ENCODE results near the gene ERCC2. TPM values are rescaled to one million over a fixed set of nuclear protein-coding genes. Genes with fewer than 3 reads are reported as not detected.

ERCC2 gene
- total RNA-seq, 1 experiment from 2014 or later = 59.2 TPM

GRCh38 chr19:45303269-45304060 is 66.9 kb downstream of the ERCC2 start:
- no peak overlapping the region for H3K4me3 ChIP-seq (ENCODE audit: low read depth, low read length, poor library complexity, severe bottlenecking)
- intact Hi-C loops (cut with micrococcal nuclease; ENCODE audit: unreplicated experiment) = no loop called here
- H3K9me3 ChIP-seq (ENCODE audit: low read depth, low read length, poor library complexity, severe bottlenecking) = no peaks in the 10 kb centered on the region
- peaks cover 4% of the 10 kb centered on the region for H3K4me1 ChIP-seq (ENCODE audit: insufficient read depth, low read length, poor library complexity, severe bottlenecking)
- no peak overlapping the region for H3K27ac ChIP-seq (ENCODE audit: low read depth, low read length, poor library complexity, severe bottlenecking)
- H3K36me3 ChIP-seq (ENCODE audit: insufficient read depth, low read length, poor library complexity, severe bottlenecking) = no peaks in the 10 kb centered on the region
- TF ChIP-seq EZH2 (IDR thresholded peaks at IDR 0.05; ENCODE audit: borderline replicate concordance, low read depth, low read length, poor library complexity, severe bottlenecking) (no peak), CTCF (conservative IDR thresholded peaks at IDR 0.05; ENCODE audit: low read depth, low read length) (no peak)
- ChIA-PET CTCF (no interaction called here), POLR2A (ENCODE audit: low non-redundant PET) (no interaction called here)
- no peak for DNase-seq (ENCODE audit: low spot score)
- BruUV-seq (replicated peaks) = no TSS peak
- no peaks in the 10 kb centered on the region for H3K27me3 ChIP-seq (replicated peaks; ENCODE audit: insufficient read depth, low read depth, low read length, poor library complexity)

- no peak for DNase-seq (ENCODE audit: low spot score)
- Histone ChIP-seq H3K9me3 (ENCODE audit: low read depth, low read length, poor library complexity, severe bottlenecking) (no peaks in the 10 kb centered on the region), H3K36me3 (ENCODE audit: insufficient read depth, low read length, poor library complexity, severe bottlenecking) (no peaks in the 10 kb centered on the region), H3K27me3 (replicated peaks; ENCODE audit: insufficient read depth, low read depth, low read length, poor library complexity) (no peaks in the 10 kb centered on the region), H3K27ac (ENCODE audit: low read depth, low read length, poor library complexity, severe bottlenecking) (no peak overlapping the region), H3K4me3 (ENCODE audit: low read depth, low read length, poor library complexity, severe bottlenecking) (no peak overlapping the region), H3K4me1 (ENCODE audit: insufficient read depth, low read length, poor library complexity, severe bottlenecking) (peaks cover 4% of the 10 kb centered on the region)
- POLR2A ChIA-PET (ENCODE audit: low non-redundant PET) = no interaction called here
- TF ChIP-seq CTCF (conservative IDR thresholded peaks at IDR 0.05; ENCODE audit: low read depth, low read length) = no peak
- TF ChIP-seq EZH2 (IDR thresholded peaks at IDR 0.05; ENCODE audit: borderline replicate concordance, low read depth, low read length, poor library complexity, severe bottlenecking) = no peak
- intact Hi-C loops (cut with micrococcal nuclease; ENCODE audit: unreplicated experiment) = no loop called here
- BruUV-seq (replicated peaks) = no TSS peak
- CTCF ChIA-PET = no interaction called here
Measured at GRCh38 chr19:45302416-45302815, 68.0 kb downstream of the ERCC2 start.

Other genes with a start within 250 kb of the ERCC2 start
- 0.30 and 0.37 TPM in 2 replicates for gene NKPD1, start 209.6 kb downstream of the ERCC2 start, total RNA-seq (2021)
- gene TRAPPC6A, start 192.3 kb downstream of the ERCC2 start, total RNA-seq (2021) = 5.8 and 8.8 TPM in 2 replicates
- gene BLOC1S3, start 191.8 kb downstream of the ERCC2 start, total RNA-seq (2021) = 8.7 and 9.1 TPM in 2 replicates
- gene EXOC3L2, start 125.2 kb downstream of the ERCC2 start, total RNA-seq (2021) = not detected in 2 replicates
- gene MARK4, start 119.3 kb downstream of the ERCC2 start, total RNA-seq (2021) = 44.0 and 46.4 TPM in 2 replicates
- not detected in 2 replicates for gene CKM, start 47.7 kb downstream of the ERCC2 start, total RNA-seq (2021)
- 0.44 and 0.49 TPM in 2 replicates for gene KLC3, start 29.8 kb downstream of the ERCC2 start, total RNA-seq (2021)
- gene PPP1R13L, start 34.5 kb upstream of the ERCC2 start, total RNA-seq (2021) = 5.5 and 8.1 TPM in 2 replicates
- gene POLR1G, start 36.1 kb upstream of the ERCC2 start, total RNA-seq (2021) = 23.2 and 30.1 TPM in 2 replicates
- gene ERCC1, start 53.3 kb upstream of the ERCC2 start, total RNA-seq (2021) = 158 and 165 TPM in 2 replicates
- 1.0 and 1.9 TPM in 2 replicates for gene FOSB, start 97.4 kb upstream of the ERCC2 start, total RNA-seq (2021)
- gene RTN2, start 126.5 kb upstream of the ERCC2 start, total RNA-seq (2021) = 6.6 and 9.1 TPM in 2 replicates
- gene PPM1N, start 127.9 kb upstream of the ERCC2 start, total RNA-seq (2021) = 0.80 and 1.6 TPM in 2 replicates
- gene VASP, start 136.9 kb upstream of the ERCC2 start, total RNA-seq (2021) = 89.6 and 102 TPM in 2 replicates
- gene OPA3, start 214.2 kb upstream of the ERCC2 start, total RNA-seq (2021) = 13.5 and 15.2 TPM in 2 replicates
- not detected in 2 replicates for gene GPR4, start 231.6 kb upstream of the ERCC2 start, total RNA-seq (2021)

Data from A673 (cell line).